Transverse colon (tissue), 4 donors: Measurements from ENCODE around the gene LRRC4C. TPM values are rescaled to one million over a fixed set of nuclear protein-coding genes. Genes with fewer than 3 reads are reported as not detected.

ENCODE experiments used
- DNase-seq: peaks from one replicate; pipeline ENCODE4 v3.0.0-alpha.2; 2019
- H3K27ac ChIP-seq, 4 donors: fragments of 200-600 bp; sonication (generic); 2 replicates each; pipeline ENCODE4 v1.5.1; 2016 to 2018; ENCODE audit warnings: inconsistent platforms in 4 of 4
- H3K27me3 ChIP-seq: fragments of 200-600 bp; sonication (generic); 2 replicates; pipeline ENCODE4 v1.5.1; 2017; ENCODE audit warnings: inconsistent platforms
- H3K36me3 ChIP-seq, 4 donors: fragments of 200-600 bp; sonication (generic); 2 replicates each; pipeline ENCODE4 v1.5.1; 2017 to 2019; ENCODE audit warnings: inconsistent platforms in 4 of 4
- H3K4me1 ChIP-seq, 4 donors: fragments of 200-600 bp; sonication (generic); 2 replicates each; pipeline ENCODE4 v1.5.1; 2017 to 2020; ENCODE audit warnings: inconsistent platforms in 4 of 4
- H3K4me3 ChIP-seq, 4 donors: fragments of 200-600 bp; sonication (generic); 1 replicate in 1 of 4; 2 replicates in 3 of 4; pipeline versions ENCODE4 v1.5.1 to v1.6.1; 2017 to 2019; ENCODE audit warnings: inconsistent platforms in 4 of 4
- H3K9me3 ChIP-seq, 2 donors: fragments of 200-600 bp; sonication (generic); 2 replicates each; pipeline ENCODE4 v1.5.1; 2017 to 2019; ENCODE audit warnings: inconsistent platforms in 2 of 2
- EP300 ChIP-seq: sonication (generic); formaldehyde crosslinking; IDR thresholded peaks from one replicate; pipeline ENCODE4 v1.6.1; 2017; ENCODE audit warnings: antibody characterized with exemption, low read depth
- POLR2A ChIP-seq: fragments of 450-650 bp; IDR thresholded peaks from one replicate; pipeline ENCODE4 v1.6.1; 2016; ENCODE audit warnings: antibody characterized with exemption, mild to moderate bottlenecking, moderate library complexity
- POLR2AphosphoS5 ChIP-seq, 3 donors: sonication (generic); formaldehyde crosslinking; IDR thresholded peaks; one replicate each; pipeline ENCODE4 v1.6.1; 2016; ENCODE audit warnings: antibody characterized with exemption in 3 of 3
- WGBS, 2 donors: methylation state at CpG; one replicate each; pipeline ENCODE4 v1.1.5; 2018; ENCODE audit warnings: low coverage in 1 of 2; 5-methylcytosine and 5-hydroxymethylcytosine counted together
- in situ Hi-C, 4 donors: fragments of 200-750 bp; cut with MboI; loops; one replicate each; pipeline versions ENCODE4 v1.15.0 to v1.15.1; 2017; ENCODE audit warnings: low sequenced_read_pairs in 3 of 4, low pct_ligation_motif_present in 1 of 4, low pct_unique_long_range_greater_than_20kb in 1 of 4
- intact Hi-C: fragments of 100-400 bp; cut with DNase I; formaldehyde crosslinking; loops from one replicate; pipeline ENCODE4 v1.15.1; 2023; ENCODE audit warnings: low total_unique reads
- total RNA-seq, 4 donors: library from RNA; depleted of rRNA; stranded (reverse); fragments of >200 nt; gene quantifications; one replicate each; pipeline ENCODE4 v1.1.0, GENCODE V29; 2016
- TF ChIP-seq, protein P1 (sequence below), 5 experiments: fragments of 200-600 bp in 3 of 5; fragments of 450-650 bp in 2 of 5; sonication (generic) in 3 of 5; IDR thresholded peaks; 1 replicate in 2 of 5; 2 replicates in 3 of 5; pipeline ENCODE4 v1.5.1; 2016 to 2017; ENCODE audit warnings: antibody characterized with exemption in 5 of 5, inconsistent platforms in 3 of 5, mild to moderate bottlenecking in 2 of 5, moderate library complexity in 1 of 5

LRRC4C gene
- total RNA-seq, 4 donors from 2014 or later: 0.55 to 1.9 (median 0.64) TPM; not detected in 1

DNA sequence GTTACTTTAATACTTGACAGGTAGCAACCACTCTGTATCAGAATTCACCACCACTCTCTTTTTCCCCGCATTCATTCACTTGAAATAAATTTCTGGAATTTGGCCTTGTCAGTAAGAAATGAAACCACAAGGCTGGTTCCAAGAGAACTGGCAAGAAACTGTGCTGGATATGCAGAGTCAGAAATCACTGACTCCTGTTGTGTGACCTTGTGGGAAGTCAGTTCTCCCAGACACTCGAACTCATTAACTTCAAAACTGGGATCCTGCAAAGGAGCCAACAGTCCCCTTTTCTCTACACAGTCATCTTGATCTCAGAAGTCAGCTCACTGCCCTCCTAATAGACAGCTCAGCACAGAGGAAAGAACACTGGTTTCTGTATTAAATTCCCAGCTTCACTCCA lies 142.7 kb downstream of the LRRC4C start:
- intact Hi-C loops (no loop called here), in situ Hi-C loops (no loop called here)
- Histone ChIP-seq H3K27ac (no peak overlapping the region), H3K4me1 (no peaks in the 10 kb centered on the region), H3K27me3 (no peaks in the 10 kb centered on the region), H3K4me3 (no peak overlapping the region), H3K9me3 (no peaks in the 10 kb centered on the region), H3K36me3 (no peaks in the 10 kb centered on the region)
- 46 to 51% methylated on average over 2 of the region's 2 CpGs for WGBS, 2 donors
- no peak for DNase-seq
- TF ChIP-seq, protein P1, sequence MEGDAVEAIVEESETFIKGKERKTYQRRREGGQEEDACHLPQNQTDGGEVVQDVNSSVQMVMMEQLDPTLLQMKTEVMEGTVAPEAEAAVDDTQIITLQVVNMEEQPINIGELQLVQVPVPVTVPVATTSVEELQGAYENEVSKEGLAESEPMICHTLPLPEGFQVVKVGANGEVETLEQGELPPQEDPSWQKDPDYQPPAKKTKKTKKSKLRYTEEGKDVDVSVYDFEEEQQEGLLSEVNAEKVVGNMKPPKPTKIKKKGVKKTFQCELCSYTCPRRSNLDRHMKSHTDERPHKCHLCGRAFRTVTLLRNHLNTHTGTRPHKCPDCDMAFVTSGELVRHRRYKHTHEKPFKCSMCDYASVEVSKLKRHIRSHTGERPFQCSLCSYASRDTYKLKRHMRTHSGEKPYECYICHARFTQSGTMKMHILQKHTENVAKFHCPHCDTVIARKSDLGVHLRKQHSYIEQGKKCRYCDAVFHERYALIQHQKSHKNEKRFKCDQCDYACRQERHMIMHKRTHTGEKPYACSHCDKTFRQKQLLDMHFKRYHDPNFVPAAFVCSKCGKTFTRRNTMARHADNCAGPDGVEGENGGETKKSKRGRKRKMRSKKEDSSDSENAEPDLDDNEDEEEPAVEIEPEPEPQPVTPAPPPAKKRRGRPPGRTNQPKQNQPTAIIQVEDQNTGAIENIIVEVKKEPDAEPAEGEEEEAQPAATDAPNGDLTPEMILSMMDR (IDR thresholded peaks at IDR 0.05): no peak
- no peak for TF ChIP-seq POLR2A
- no peak for TF ChIP-seq POLR2AphosphoS5 (IDR thresholded peaks at IDR 0.05)
- no peak for TF ChIP-seq EP300

DNA sequence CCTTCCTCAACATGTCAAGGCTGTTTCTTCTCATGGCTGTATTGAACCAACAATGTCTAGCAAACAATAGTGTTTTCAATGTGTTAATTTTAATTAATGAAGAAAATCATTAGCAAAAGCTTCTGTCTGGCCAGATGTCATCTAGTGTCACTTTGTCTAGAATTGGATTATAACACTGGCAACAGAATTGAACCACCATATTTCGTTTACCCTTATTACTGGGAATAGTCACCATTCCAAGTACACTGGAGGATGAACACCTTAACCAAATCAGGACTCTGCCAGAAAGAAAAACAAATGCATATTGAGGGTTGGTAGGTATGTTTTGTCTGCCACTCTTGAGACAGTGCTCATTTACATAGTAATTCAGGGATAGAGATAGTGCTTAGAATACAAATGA lies 146.2 kb downstream of the LRRC4C start:
- H3K36me3 ChIP-seq: no peaks in the 10 kb centered on the region
- in situ Hi-C loops: no loop called here
- intact Hi-C loops: no loop called here

DNA sequence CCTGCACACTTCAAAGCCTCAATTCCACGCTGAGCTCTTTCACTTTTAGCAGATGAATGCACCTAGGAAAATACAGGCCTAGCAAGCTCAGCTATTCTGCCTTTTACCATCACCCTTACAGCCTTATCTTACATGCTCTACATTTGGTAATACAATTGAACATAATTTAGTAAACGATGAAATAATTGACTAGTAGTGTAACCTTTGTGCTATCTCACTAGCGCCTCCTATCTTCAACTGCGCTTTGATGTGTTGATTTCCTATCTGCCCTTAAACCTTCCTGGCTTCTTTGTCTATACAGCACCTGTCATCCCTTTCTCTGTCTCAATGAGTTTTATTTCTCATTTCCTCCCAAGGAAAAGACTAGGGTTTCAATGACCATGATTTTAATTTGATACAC lies 149.7 kb downstream of the LRRC4C start:
- in situ Hi-C loops: no loop called here
- 72 to 74% methylated on average over 4 of the region's 4 CpGs for WGBS, 2 donors
- H3K27ac ChIP-seq: no peak overlapping the region

More for the DNA sequence above, 146.2 kb downstream of the LRRC4C start:
- no peaks in the 10 kb centered on the region for H3K4me1 ChIP-seq
- H3K27ac ChIP-seq: no peak overlapping the region
- WGBS, 2 donors: 57 to 62% methylated on average over 1 of the region's 1 CpG
- TF ChIP-seq POLR2A (no peak), EP300 (no peak), POLR2AphosphoS5 (IDR thresholded peaks at IDR 0.05) (no peak)
- TF ChIP-seq, protein P1 (IDR thresholded peaks at IDR 0.05): no peak
- no peak overlapping the region for H3K4me3 ChIP-seq
- no peaks in the 10 kb centered on the region for H3K9me3 ChIP-seq
- H3K27me3 ChIP-seq: no peaks in the 10 kb centered on the region
- DNase-seq: no peak

DNA sequence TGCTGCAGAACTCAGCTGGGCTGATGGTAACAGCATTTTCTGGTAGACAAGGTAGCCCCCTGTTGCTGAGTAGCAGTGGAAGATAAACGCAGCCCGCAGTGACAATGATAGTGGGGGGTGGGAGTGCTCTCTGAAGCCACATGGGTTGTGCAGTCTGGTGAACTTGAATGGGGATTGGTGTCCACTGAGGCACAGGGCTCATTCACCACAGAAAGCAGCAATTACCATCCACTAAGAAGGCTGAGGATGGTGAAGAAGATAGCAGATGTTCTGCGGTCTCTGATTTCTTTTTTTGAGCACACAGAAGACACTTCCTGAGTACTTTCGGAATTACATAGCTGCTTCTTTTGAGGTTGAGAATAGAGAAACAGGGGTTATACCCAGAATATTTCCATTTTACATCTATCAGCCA lies 150.3 kb downstream of the LRRC4C start:
- in situ Hi-C loops: no loop called here
- no peak for DNase-seq
- H3K27ac ChIP-seq: no peak overlapping the region
- no peaks in the 10 kb centered on the region for H3K4me1 ChIP-seq
- H3K4me3 ChIP-seq: no peak overlapping the region
- no peaks in the 10 kb centered on the region for H3K27me3 ChIP-seq
- 86 to 90% methylated on average over 4 of the region's 4 CpGs for WGBS, 2 donors
- intact Hi-C loops: no loop called here
- no peaks in the 10 kb centered on the region for H3K9me3 ChIP-seq
- TF ChIP-seq POLR2AphosphoS5 (IDR thresholded peaks at IDR 0.05) (no peak), POLR2A (no peak), EP300 (no peak)
- TF ChIP-seq, protein P1 (IDR thresholded peaks at IDR 0.05): no peak
- no peaks in the 10 kb centered on the region for H3K36me3 ChIP-seq

More for the DNA sequence above, 149.7 kb downstream of the LRRC4C start:
- intact Hi-C loops: no loop called here
- no peaks in the 10 kb centered on the region for H3K27me3 ChIP-seq
- no peak overlapping the region for H3K4me3 ChIP-seq
- no peaks in the 10 kb centered on the region for H3K36me3 ChIP-seq
- no peaks in the 10 kb centered on the region for H3K4me1 ChIP-seq
- no peak for DNase-seq
- H3K9me3 ChIP-seq: no peaks in the 10 kb centered on the region
- TF ChIP-seq EP300 (no peak), POLR2A (no peak), POLR2AphosphoS5 (IDR thresholded peaks at IDR 0.05) (no peak)
- TF ChIP-seq, protein P1 (IDR thresholded peaks at IDR 0.05): no peak
